HEK293T (cell line): ENCODE results near the gene ENDOD1.

Experiments
- ARNT ChIP-seq: fragments of 450-650 bp; IDR thresholded peaks from 2 replicates; pipeline ENCODE4 v1.6.1; 2017; ENCODE audit warnings: mild to moderate bottlenecking
- BHLHE40 ChIP-seq: fragments of 450-650 bp; IDR thresholded peaks from 2 replicates; pipeline ENCODE4 v1.6.1; 2016; ENCODE audit warnings: mild to moderate bottlenecking, moderate library complexity, borderline replicate concordance
- FOXA1 ChIP-seq: fragments of 450-650 bp; IDR thresholded peaks from 2 replicates; pipeline ENCODE4 v1.6.1; 2016; ENCODE audit warnings: mild to moderate bottlenecking
- FOXK2 ChIP-seq: fragments of 450-650 bp; IDR thresholded peaks from 2 replicates; pipeline ENCODE4 v1.6.1; 2016; ENCODE audit warnings: mild to moderate bottlenecking
- FOXM1 ChIP-seq: fragments of 450-650 bp; IDR thresholded peaks from 2 replicates; pipeline ENCODE4 v1.6.1; 2017; ENCODE audit warnings: mild to moderate bottlenecking, borderline replicate concordance
- HDGF ChIP-seq: fragments of 450-650 bp; IDR thresholded peaks from 2 replicates; pipeline ENCODE4 v1.6.1; 2017; ENCODE audit warnings: antibody characterized with exemption, borderline replicate concordance
- NFRKB ChIP-seq: fragments of 450-650 bp; IDR thresholded peaks from 2 replicates; pipeline ENCODE4 v1.6.1; 2016; ENCODE audit warnings: mild to moderate bottlenecking, moderate library complexity
- SP1 ChIP-seq: fragments of 450-650 bp; IDR thresholded peaks from 2 replicates; pipeline ENCODE4 v1.6.1; 2017
- SUZ12 ChIP-seq: fragments of 450-650 bp; IDR thresholded peaks from 2 replicates; pipeline ENCODE4 v1.6.1; 2016; ENCODE audit warnings: mild to moderate bottlenecking
- ZNF384 ChIP-seq: fragments of 450-650 bp; IDR thresholded peaks from 2 replicates; pipeline ENCODE4 v1.6.1; 2016

DNA sequence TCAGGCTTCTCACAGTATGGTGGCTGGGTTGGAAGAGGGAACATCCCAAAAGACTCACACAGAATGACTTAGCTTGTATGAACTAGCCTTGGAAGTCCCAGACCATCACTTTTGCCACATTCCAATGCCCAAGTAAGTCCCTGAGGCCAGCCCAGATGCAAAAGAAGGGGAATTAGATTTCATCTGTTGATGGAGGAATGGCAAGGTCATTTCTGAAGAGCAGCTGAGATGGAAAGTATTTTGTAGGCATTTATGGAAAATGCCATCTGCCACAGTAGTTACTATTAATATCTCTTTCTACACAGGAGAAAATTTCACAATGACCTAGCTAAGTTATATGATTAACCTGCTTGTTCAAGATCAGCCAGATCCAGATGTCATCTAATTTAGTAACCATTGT lies 58.8 kb downstream of the ENDOD1 start:
- no peak for TF ChIP-seq HDGF
- TF ChIP-seq SUZ12 = no peak
- no peak for TF ChIP-seq FOXM1
- TF ChIP-seq FOXA1 = no peak
- no peak for TF ChIP-seq FOXK2
- TF ChIP-seq SP1 = no peak
- no peak for TF ChIP-seq BHLHE40
- TF ChIP-seq NFRKB = no peak
- no peak for TF ChIP-seq ARNT
- TF ChIP-seq ZNF384 = no peak
